Panc1 (cell line): Measurements from ENCODE around the gene PSG3.
"Not testable (repeated sequence)": the region's sequence is repeated elsewhere in the genome, so short reads cannot be mapped to it uniquely, and the experiment has no call there.

Experiments used
- CTCF ChIP-seq: fragments of 450-650 bp; IDR thresholded peaks from 2 replicates; pipeline ENCODE4 v1.5.1; 2017; ENCODE audit warnings: mild to moderate bottlenecking
- POLR2AphosphoS5 ChIP-seq: IDR thresholded peaks from 2 replicates; pipeline ENCODE4 v1.6.1; 2012; ENCODE audit warnings: mild to moderate bottlenecking, low read depth, low read length, moderate library complexity
- REST ChIP-seq, 2 experiments: IDR thresholded peaks; 2 replicates each; pipeline ENCODE4 v1.6.1; 2011 to 2012; ENCODE audit warnings: low read depth in 2 of 2, control low read depth in 1 of 2, low read length in 1 of 2, mild to moderate bottlenecking in 1 of 2, moderate library complexity in 1 of 2; ENCODE audit not compliant: insufficient read depth in 1 of 2
- SIN3A ChIP-seq: IDR thresholded peaks from 2 replicates; pipeline ENCODE4 v1.6.1; 2012; ENCODE audit warnings: low read depth, mild to moderate bottlenecking, low read length, moderate library complexity, borderline replicate concordance; ENCODE audit not compliant: insufficient read depth
- TCF7L2 ChIP-seq: IDR thresholded peaks from 2 replicates; pipeline ENCODE4 v1.6.1; 2011; ENCODE audit warnings: mild to moderate bottlenecking, low read depth, low read length, inconsistent platforms

GRCh38 chr19:42676326-42676725 is 64.0 kb downstream of the PSG3 start:
- not testable (repeated sequence) for TF ChIP-seq CTCF; POLR2AphosphoS5; SIN3A; REST (IDR thresholded peaks at IDR 0.05; ENCODE audit: insufficient read depth in 1 of 2, low read depth in 2 of 2, low read length in 1 of 2); TCF7L2
